ENCODE results near the gene EML4. TPM values are rescaled to one million over a fixed set of nuclear protein-coding genes. Genes with fewer than 3 reads are reported as not detected.

The EML4 gene
- total RNA-seq, 1 donor from 2014 or later, result 167 TPM

GRCh38 chr2:42314892-42315468 lies 145.8 kb downstream of the EML4 start:
- H2AFZ ChIP-seq (replicated peaks), result no peak overlapping the region
- H3K27ac ChIP-seq, result no peak overlapping the region
- TF ChIP-seq, protein P1, sequence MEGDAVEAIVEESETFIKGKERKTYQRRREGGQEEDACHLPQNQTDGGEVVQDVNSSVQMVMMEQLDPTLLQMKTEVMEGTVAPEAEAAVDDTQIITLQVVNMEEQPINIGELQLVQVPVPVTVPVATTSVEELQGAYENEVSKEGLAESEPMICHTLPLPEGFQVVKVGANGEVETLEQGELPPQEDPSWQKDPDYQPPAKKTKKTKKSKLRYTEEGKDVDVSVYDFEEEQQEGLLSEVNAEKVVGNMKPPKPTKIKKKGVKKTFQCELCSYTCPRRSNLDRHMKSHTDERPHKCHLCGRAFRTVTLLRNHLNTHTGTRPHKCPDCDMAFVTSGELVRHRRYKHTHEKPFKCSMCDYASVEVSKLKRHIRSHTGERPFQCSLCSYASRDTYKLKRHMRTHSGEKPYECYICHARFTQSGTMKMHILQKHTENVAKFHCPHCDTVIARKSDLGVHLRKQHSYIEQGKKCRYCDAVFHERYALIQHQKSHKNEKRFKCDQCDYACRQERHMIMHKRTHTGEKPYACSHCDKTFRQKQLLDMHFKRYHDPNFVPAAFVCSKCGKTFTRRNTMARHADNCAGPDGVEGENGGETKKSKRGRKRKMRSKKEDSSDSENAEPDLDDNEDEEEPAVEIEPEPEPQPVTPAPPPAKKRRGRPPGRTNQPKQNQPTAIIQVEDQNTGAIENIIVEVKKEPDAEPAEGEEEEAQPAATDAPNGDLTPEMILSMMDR (IDR thresholded peaks at IDR 0.05), result no peak
- no peak for TF ChIP-seq EZH2 (IDR thresholded peaks at IDR 0.05)
- no peak for TF ChIP-seq EZH2phosphoT487 (IDR thresholded peaks at IDR 0.05)
- no peaks in the 10 kb centered on the region for H3K27me3 Mint-ChIP-seq (ENCODE audit: insufficient read depth, low read depth)
- H3K27me3 ChIP-seq, result no peaks in the 10 kb centered on the region
- no peaks in the 10 kb centered on the region for H3K9me3 ChIP-seq (ENCODE audit: low read depth)
- no peak overlapping the region for H3K27ac Mint-ChIP-seq
- no peaks in the 10 kb centered on the region for H3K4me1 Mint-ChIP-seq
- no peaks in the 10 kb centered on the region for H4K20me1 ChIP-seq (ENCODE audit: low read depth)
- no peak overlapping the region for H3K4me3 Mint-ChIP-seq
- H3K4me1 ChIP-seq, result no peaks in the 10 kb centered on the region
- no peak for DNase-seq (ENCODE audit: low spot score)
- no peak overlapping the region for H3K4me3 ChIP-seq
- H3K36me3 Mint-ChIP-seq, result peaks cover 15% of the 10 kb centered on the region
- no peak overlapping the region for H3K4me2 ChIP-seq
- H3K9me3 Mint-ChIP-seq, result no peaks in the 10 kb centered on the region
- peaks cover 24% of the 10 kb centered on the region for H3K36me3 ChIP-seq
- H3K79me2 ChIP-seq (ENCODE audit: low read depth), result no peaks in the 10 kb centered on the region
- no peak overlapping the region for H3K9ac ChIP-seq
- H3F3A ChIP-seq (ENCODE audit: low read depth), result no peaks in the 10 kb centered on the region

- Mint-ChIP-seq H3K27ac (no peak overlapping the region), H3K9me3 (no peaks in the 10 kb centered on the region), H3K4me3 (no peak overlapping the region), H3K27me3 (ENCODE audit: insufficient read depth, low read depth) (no peaks in the 10 kb centered on the region), H3K4me1 (no peaks in the 10 kb centered on the region), H3K36me3 (peaks cover 20% of the 10 kb centered on the region)
- Histone ChIP-seq H3K27ac (no peak overlapping the region), H3K27me3 (no peaks in the 10 kb centered on the region), H3K36me3 (peaks cover 33% of the 10 kb centered on the region), H3F3A (ENCODE audit: low read depth) (no peaks in the 10 kb centered on the region), H3K9ac (no peak overlapping the region), H2AFZ (replicated peaks) (no peak overlapping the region), H3K4me3 (no peak overlapping the region), H3K79me2 (ENCODE audit: low read depth) (no peaks in the 10 kb centered on the region), H4K20me1 (ENCODE audit: low read depth) (no peaks in the 10 kb centered on the region), H3K9me3 (ENCODE audit: low read depth) (no peaks in the 10 kb centered on the region), H3K4me1 (no peaks in the 10 kb centered on the region), H3K4me2 (no peak overlapping the region)
- no peak for DNase-seq (ENCODE audit: low spot score)
- TF ChIP-seq EZH2 (IDR thresholded peaks at IDR 0.05) (no peak), EZH2phosphoT487 (IDR thresholded peaks at IDR 0.05) (no peak)
- TF ChIP-seq, protein P1 (IDR thresholded peaks at IDR 0.05), result no peak
Observed at GRCh38 chr2:42315844-42316470, 146.8 kb downstream of the EML4 start.

DNA sequence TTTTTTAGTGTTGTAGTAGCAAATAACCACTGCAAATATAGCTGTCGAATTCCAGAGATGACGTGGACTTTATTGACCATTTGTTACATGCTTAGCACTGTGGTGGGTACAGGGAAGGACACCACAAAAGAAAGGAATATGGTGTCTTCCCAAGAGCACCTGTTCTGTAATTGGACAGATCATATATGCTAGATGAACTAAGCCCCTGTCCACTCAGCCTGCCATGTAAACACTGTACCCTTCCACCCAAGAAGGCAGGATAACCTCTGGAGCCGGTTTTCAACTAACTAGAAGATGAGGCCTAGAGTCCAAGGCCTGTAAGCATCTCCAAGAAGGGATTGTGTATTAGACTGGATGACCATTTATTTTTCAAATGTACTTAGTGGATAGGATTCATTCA lies 147.8 kb downstream of the EML4 start:
- H3K4me3 ChIP-seq, result no peak overlapping the region
- no peaks in the 10 kb centered on the region for H3K9me3 ChIP-seq (ENCODE audit: low read depth)
- H3K4me1 Mint-ChIP-seq, result no peaks in the 10 kb centered on the region
- H3K9me3 Mint-ChIP-seq, result no peaks in the 10 kb centered on the region
- no peaks in the 10 kb centered on the region for H3K79me2 ChIP-seq (ENCODE audit: low read depth)
- H3K9ac ChIP-seq, result no peak overlapping the region
- H3K27me3 ChIP-seq, result no peaks in the 10 kb centered on the region
- no peaks in the 10 kb centered on the region for H3K27me3 Mint-ChIP-seq (ENCODE audit: insufficient read depth, low read depth)
- no peaks in the 10 kb centered on the region for H3K4me1 ChIP-seq
- no peak overlapping the region for H3K27ac ChIP-seq
- no peak overlapping the region for H2AFZ ChIP-seq (replicated peaks)
- H4K20me1 ChIP-seq (ENCODE audit: low read depth), result no peaks in the 10 kb centered on the region
- H3K27ac Mint-ChIP-seq, result no peak overlapping the region
- H3K4me2 ChIP-seq, result no peak overlapping the region
- DNase-seq (ENCODE audit: low spot score), result no peak
- H3K36me3 Mint-ChIP-seq, result peaks cover 20% of the 10 kb centered on the region
- no peaks in the 10 kb centered on the region for H3F3A ChIP-seq (ENCODE audit: low read depth)
- H3K4me3 Mint-ChIP-seq, result no peak overlapping the region
- peaks cover 33% of the 10 kb centered on the region for H3K36me3 ChIP-seq
- no peak for TF ChIP-seq EZH2 (IDR thresholded peaks at IDR 0.05)
- no peak for TF ChIP-seq EZH2phosphoT487 (IDR thresholded peaks at IDR 0.05)
- TF ChIP-seq, protein P1 (IDR thresholded peaks at IDR 0.05), result no peak

Data from neural progenitor cell (in vitro differentiated cells).